ENCODE data around the gene REEP2.

The REEP2 gene

DNA sequence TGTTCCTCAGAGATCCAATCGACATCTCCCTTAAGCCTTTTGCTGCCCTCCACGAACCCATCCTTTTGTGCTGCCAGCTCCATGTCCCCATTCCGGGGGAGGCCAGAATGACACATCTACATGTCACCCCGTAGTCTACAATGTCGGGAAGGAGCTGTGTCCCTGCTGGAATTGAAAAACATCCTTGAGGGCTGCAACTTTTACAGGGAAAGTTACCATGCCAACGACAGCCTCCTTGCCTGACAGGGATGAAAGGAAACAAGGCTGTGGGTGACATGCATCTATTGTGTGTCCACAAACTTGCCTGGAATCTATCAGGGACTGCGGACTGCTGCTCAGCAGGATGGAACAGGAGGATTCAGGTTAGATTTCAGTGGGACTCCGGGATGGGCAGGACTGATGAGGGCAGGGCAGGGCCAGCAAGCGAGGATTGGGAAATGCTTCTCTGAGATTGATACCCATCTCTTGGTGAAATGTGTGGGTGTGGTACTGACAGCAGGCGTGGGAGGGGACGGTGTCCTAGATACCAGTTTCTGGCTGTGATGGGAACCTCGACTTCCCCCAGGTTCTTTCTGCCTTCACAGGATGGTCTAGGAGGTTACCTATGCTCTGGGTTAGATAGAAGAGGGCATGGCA lies 51.9 kb downstream of the REEP2 start:
- H3K36me3 ChIP-seq (ENCODE audit: insufficient read depth), result no peaks in the 10 kb centered on the region
- no peaks in the 10 kb centered on the region for H4K20me1 ChIP-seq (ENCODE audit: insufficient read depth)
- H3K27me3 ChIP-seq (ENCODE audit: insufficient read depth, low read depth), result peaks cover 20% of the 10 kb centered on the region
- no peak overlapping the region for H3K4me3 ChIP-seq (IDR thresholded peaks at IDR 0.05; ENCODE audit: insufficient read depth, low read depth, low read length)
- TF ChIP-seq, protein P1, sequence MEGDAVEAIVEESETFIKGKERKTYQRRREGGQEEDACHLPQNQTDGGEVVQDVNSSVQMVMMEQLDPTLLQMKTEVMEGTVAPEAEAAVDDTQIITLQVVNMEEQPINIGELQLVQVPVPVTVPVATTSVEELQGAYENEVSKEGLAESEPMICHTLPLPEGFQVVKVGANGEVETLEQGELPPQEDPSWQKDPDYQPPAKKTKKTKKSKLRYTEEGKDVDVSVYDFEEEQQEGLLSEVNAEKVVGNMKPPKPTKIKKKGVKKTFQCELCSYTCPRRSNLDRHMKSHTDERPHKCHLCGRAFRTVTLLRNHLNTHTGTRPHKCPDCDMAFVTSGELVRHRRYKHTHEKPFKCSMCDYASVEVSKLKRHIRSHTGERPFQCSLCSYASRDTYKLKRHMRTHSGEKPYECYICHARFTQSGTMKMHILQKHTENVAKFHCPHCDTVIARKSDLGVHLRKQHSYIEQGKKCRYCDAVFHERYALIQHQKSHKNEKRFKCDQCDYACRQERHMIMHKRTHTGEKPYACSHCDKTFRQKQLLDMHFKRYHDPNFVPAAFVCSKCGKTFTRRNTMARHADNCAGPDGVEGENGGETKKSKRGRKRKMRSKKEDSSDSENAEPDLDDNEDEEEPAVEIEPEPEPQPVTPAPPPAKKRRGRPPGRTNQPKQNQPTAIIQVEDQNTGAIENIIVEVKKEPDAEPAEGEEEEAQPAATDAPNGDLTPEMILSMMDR (conservative IDR thresholded peaks at IDR 0.05; ENCODE audit: low read depth, low read length), result no peak
- H3K27ac ChIP-seq, result no peak overlapping the region
- no peaks in the 10 kb centered on the region for H3K79me2 ChIP-seq (ENCODE audit: insufficient read depth, low read depth)
- H2AFZ ChIP-seq (ENCODE audit: low read depth), result no peak overlapping the region
- peaks cover 8% of the 10 kb centered on the region for H3K4me1 ChIP-seq (ENCODE audit: low read depth, poor library complexity, severe bottlenecking)
- no peak overlapping the region; the same call in 1 of the 2 replicates for H3K4me2 ChIP-seq
- no peak overlapping the region for H3K9ac ChIP-seq

DNA sequence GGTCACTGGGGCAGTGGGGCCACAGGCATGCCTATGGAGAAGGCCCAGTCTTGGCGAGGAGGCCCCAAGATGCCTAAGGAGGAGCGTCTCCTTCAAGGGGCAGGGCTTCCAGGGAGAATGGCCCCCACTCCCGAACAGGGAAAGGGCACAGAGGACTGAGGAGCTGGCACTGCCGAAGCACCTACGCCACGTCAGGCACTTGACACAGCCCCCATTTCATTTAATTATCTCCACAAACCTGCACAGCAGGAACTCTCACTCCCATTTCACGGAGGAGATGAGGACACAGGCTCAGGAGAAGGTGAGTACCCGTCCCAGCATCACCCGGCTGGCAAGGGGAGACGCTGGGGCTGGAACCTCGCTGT lies 52.4 kb downstream of the REEP2 start:
- Histone ChIP-seq H3K4me1 (ENCODE audit: low read depth, poor library complexity, severe bottlenecking) (peaks cover 8% of the 10 kb centered on the region), H2AFZ (ENCODE audit: low read depth) (peak overlapping the region; percentile 94), H3K79me2 (ENCODE audit: insufficient read depth, low read depth) (no peaks in the 10 kb centered on the region), H3K27ac (no peak overlapping the region), H3K9ac (peak overlapping the region; percentile 35; the same call in 1 of the 2 replicates), H3K4me3 (IDR thresholded peaks at IDR 0.05; ENCODE audit: insufficient read depth, low read depth, low read length) (no peak overlapping the region), H3K27me3 (ENCODE audit: insufficient read depth, low read depth) (peaks cover 20% of the 10 kb centered on the region), H3K36me3 (ENCODE audit: insufficient read depth) (no peaks in the 10 kb centered on the region), H4K20me1 (ENCODE audit: insufficient read depth) (no peaks in the 10 kb centered on the region), H3K4me2 (peak overlapping the region; percentile 98)
- TF ChIP-seq, protein P1 (conservative IDR thresholded peaks at IDR 0.05; ENCODE audit: low read depth, low read length), result no peak

DNA sequence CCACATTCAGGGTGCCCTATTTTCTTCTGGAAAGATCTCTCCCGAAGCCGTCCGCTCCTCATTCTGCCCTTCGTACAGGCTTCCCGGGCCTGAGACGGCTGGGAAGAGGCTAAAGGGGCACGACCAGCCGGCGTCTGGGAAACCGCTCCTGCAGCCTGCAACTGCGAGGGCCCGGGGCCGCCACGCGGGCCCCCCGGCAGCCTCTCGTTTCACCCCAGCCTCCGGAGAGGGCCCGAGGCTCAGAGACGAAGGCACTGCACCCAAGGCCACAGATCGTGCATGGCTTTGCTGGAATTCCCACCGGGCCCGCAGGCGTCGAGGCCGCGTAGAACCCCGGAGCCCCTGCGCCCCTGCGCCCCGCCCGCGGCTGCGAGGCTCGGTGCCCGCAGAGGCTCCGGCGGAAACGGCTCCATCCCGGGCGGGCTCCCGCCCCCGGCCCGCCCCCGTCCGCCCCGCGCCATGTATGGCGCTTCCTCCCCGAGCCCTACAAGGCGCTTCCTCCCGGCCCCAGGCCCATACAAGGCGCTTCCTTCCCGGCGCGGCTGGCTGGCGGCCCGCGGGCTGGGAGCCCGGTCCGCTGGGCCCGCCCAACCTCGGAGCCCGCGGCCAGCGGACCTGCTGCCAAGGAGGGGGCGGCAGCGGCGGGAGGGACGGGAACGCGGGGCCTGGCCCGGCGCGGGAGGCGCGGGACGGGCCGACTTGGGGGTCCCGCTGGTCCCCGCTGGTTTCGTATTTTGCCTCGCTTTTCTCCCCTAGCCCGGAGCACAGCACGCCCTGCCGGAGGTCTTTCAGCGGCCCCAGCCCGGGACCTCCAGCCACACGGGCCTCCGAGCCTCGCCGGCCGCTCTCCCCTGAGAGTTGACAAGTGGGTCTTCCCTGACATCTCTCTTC lies 53.1 kb downstream of the REEP2 start:
- no peak overlapping the region for H3K27ac ChIP-seq
- H2AFZ ChIP-seq (ENCODE audit: low read depth), result peak overlapping the region; percentile 94
- peak overlapping the region; percentile 35; the same call in 1 of the 2 replicates for H3K9ac ChIP-seq
- H3K4me3 ChIP-seq (IDR thresholded peaks at IDR 0.05; ENCODE audit: insufficient read depth, low read depth, low read length), result no peak overlapping the region
- H4K20me1 ChIP-seq (ENCODE audit: insufficient read depth), result no peaks in the 10 kb centered on the region
- TF ChIP-seq, protein P1 (conservative IDR thresholded peaks at IDR 0.05; ENCODE audit: low read depth, low read length), result no peak
- peaks cover 20% of the 10 kb centered on the region for H3K27me3 ChIP-seq (ENCODE audit: insufficient read depth, low read depth)
- H3K4me2 ChIP-seq, result peak overlapping the region; percentile 98
- no peaks in the 10 kb centered on the region for H3K79me2 ChIP-seq (ENCODE audit: insufficient read depth, low read depth)
- peaks cover 8% of the 10 kb centered on the region for H3K4me1 ChIP-seq (ENCODE audit: low read depth, poor library complexity, severe bottlenecking)
- H3K36me3 ChIP-seq (ENCODE audit: insufficient read depth), result no peaks in the 10 kb centered on the region

DNA sequence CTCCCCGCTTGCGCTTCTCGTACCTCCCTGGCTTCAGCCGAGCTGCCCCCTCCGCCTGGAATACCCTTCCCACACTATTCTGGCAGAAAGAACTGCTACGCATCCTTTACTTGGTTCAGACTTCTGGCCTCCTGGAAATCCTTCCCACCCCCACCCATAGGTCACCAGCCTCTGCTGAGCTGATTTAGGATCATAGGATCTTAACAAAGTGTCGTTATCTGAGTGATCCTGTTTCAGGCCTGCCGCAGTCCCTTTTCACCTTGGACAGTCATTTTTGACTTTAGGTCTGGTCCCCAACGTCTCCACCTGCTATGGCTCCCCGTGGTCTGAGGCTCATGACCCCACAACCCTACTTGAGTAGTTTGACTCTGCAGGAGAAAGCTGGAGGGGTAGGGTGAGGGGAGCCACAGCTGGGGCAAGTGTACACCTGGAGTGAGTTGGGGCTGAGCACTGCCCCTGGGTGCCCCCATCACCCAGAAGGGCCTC lies 53.7 kb downstream of the REEP2 start:
- Histone ChIP-seq H4K20me1 (ENCODE audit: insufficient read depth) (no peaks in the 10 kb centered on the region), H3K36me3 (ENCODE audit: insufficient read depth) (no peaks in the 10 kb centered on the region), H3K27me3 (ENCODE audit: insufficient read depth, low read depth) (peaks cover 20% of the 10 kb centered on the region), H3K4me3 (IDR thresholded peaks at IDR 0.05; ENCODE audit: insufficient read depth, low read depth, low read length) (no peak overlapping the region), H3K27ac (no peak overlapping the region), H3K9ac (no peak overlapping the region), H3K4me2 (peak overlapping the region; percentile 93), H3K4me1 (ENCODE audit: low read depth, poor library complexity, severe bottlenecking) (peaks cover 8% of the 10 kb centered on the region), H3K79me2 (ENCODE audit: insufficient read depth, low read depth) (no peaks in the 10 kb centered on the region), H2AFZ (ENCODE audit: low read depth) (peak overlapping the region; percentile 79; the same call in 1 of the 2 replicates)
- TF ChIP-seq, protein P1 (conservative IDR thresholded peaks at IDR 0.05; ENCODE audit: low read depth, low read length), result no peak
